ENCODE measurements around the gene FAIM2. TPM values are rescaled to one million over a fixed set of nuclear protein-coding genes. Genes with fewer than 3 reads are reported as not detected.

Gene FAIM2
- total RNA-seq, 4 donors from 2014 or later: 0.38 to 0.65 (median 0.56) TPM; not detected in 1

- Histone ChIP-seq H3K36me3 (no peaks in the 10 kb centered on the region), H3K4me1 (peaks cover 20% of the 10 kb centered on the region), H3K27me3 (peaks cover 6% of the 10 kb centered on the region), H3K4me3 (peak overlapping the region; percentile 65), H3K27ac (peak overlapping the region; percentile 93), H3K9me3 (no peaks in the 10 kb centered on the region)
- no peak for TF ChIP-seq POLR2AphosphoS5 (IDR thresholded peaks at IDR 0.05)
- no peak for TF ChIP-seq CTCF (IDR thresholded peaks at IDR 0.05)
- TF ChIP-seq POLR2A (IDR thresholded peaks at IDR 0.05): no peak
- TF ChIP-seq EP300 (IDR thresholded peaks at IDR 0.05): no peak
- DNase-seq (ENCODE audit: low spot score in 2 of 2): no peak
- WGBS: 77% methylated on average over 7 of the region's 7 CpGs
Observed at GRCh38 chr12:49843411-49843810, 60.3 kb downstream of the FAIM2 start.

- TF ChIP-seq EP300 (IDR thresholded peaks at IDR 0.05): no peak
- TF ChIP-seq CTCF (IDR thresholded peaks at IDR 0.05): no peak
- TF ChIP-seq POLR2AphosphoS5 (IDR thresholded peaks at IDR 0.05): peak; percentile 45 to 82 (median 64)
- TF ChIP-seq POLR2A (IDR thresholded peaks at IDR 0.05): peak in 1 of 2 donors; percentile 53
- under 1% methylated on average over 27 of the region's 55 CpGs for WGBS
- H3K9me3 ChIP-seq: no peaks in the 10 kb centered on the region
- no peaks in the 10 kb centered on the region for H3K36me3 ChIP-seq
- DNase-seq (ENCODE audit: low spot score in 2 of 2): peak; percentile 95 to 97
- peaks cover 20% of the 10 kb centered on the region for H3K4me1 ChIP-seq
- H3K27ac ChIP-seq: peak within 1 kb of the TSS; percentile 93
- H3K27me3 ChIP-seq: peaks cover 2% of the 10 kb centered on the region
- H3K4me3 ChIP-seq: peak within 1 kb of the TSS; percentile 65
Observed at GRCh38 chr12:49842519-49843352, 61.0 kb downstream of the FAIM2 start, which contains the start of gene BCDIN3D. TSS of gene BCDIN3D (minus strand) at chr12:49843106. CDS start at chr12:49843087, 19 bp downstream.

- no peaks in the 10 kb centered on the region for H3K36me3 ChIP-seq
- no peaks in the 10 kb centered on the region for H3K9me3 ChIP-seq
- DNase-seq (ENCODE audit: low spot score in 2 of 2): no peak
- H3K4me3 ChIP-seq: no peak overlapping the region
- no peaks in the 10 kb centered on the region for H3K27me3 ChIP-seq
- WGBS: 43% methylated on average over 3 of the region's 3 CpGs
- TF ChIP-seq CTCF (IDR thresholded peaks at IDR 0.05) (peak; percentile 45 to 70), EP300 (IDR thresholded peaks at IDR 0.05) (no peak), POLR2AphosphoS5 (IDR thresholded peaks at IDR 0.05) (no peak)
- peaks cover 20% of the 10 kb centered on the region for H3K4me1 ChIP-seq
- H3K27ac ChIP-seq: no peak overlapping the region
Observed at GRCh38 chr12:49838973-49839633, 64.6 kb downstream of the FAIM2 start.

GRCh38 chr12:49832836-49833421 is 70.8 kb downstream of the FAIM2 start:
- no peak for DNase-seq (ENCODE audit: low spot score in 2 of 2)
- Histone ChIP-seq H3K27me3 (no peaks in the 10 kb centered on the region), H3K36me3 (no peaks in the 10 kb centered on the region), H3K27ac (no peak overlapping the region), H3K4me3 (no peak overlapping the region), H3K4me1 (peaks cover 7% of the 10 kb centered on the region), H3K9me3 (no peaks in the 10 kb centered on the region)
- TF ChIP-seq EP300 (IDR thresholded peaks at IDR 0.05) (no peak), CTCF (IDR thresholded peaks at IDR 0.05) (no peak), POLR2AphosphoS5 (IDR thresholded peaks at IDR 0.05) (no peak), POLR2A (IDR thresholded peaks at IDR 0.05) (no peak)
- 61% methylated on average over 5 of the region's 5 CpGs for WGBS

- DNase-seq (ENCODE audit: low spot score in 2 of 2): no peak
- H3K9me3 ChIP-seq: no peaks in the 10 kb centered on the region
- H3K36me3 ChIP-seq: no peaks in the 10 kb centered on the region
- WGBS: 86% methylated on average over 2 of the region's 2 CpGs
- H3K27me3 ChIP-seq: no peaks in the 10 kb centered on the region
- peaks cover 19% of the 10 kb centered on the region for H3K4me1 ChIP-seq
- H3K27ac ChIP-seq: no peak overlapping the region
- H3K4me3 ChIP-seq: no peak overlapping the region
- TF ChIP-seq CTCF (IDR thresholded peaks at IDR 0.05) (no peak), POLR2A (IDR thresholded peaks at IDR 0.05) (no peak), POLR2AphosphoS5 (IDR thresholded peaks at IDR 0.05) (no peak), EP300 (IDR thresholded peaks at IDR 0.05) (no peak)
Observed at GRCh38 chr12:49831717-49832116, 72.0 kb downstream of the FAIM2 start.
